DOHH2 (cell line): ENCODE results near the gene PDPR.
"Not testable (repeated sequence)": the region's sequence is repeated elsewhere in the genome, so short reads cannot be mapped to it uniquely, and the experiment has no call there.

Experiments
- H3F3A ChIP-seq: fragments of 200-600 bp; sonication (generic), shearing (Covaris generic); 2 replicates; pipeline ENCODE4 v1.6.0; 2016; ENCODE audit warnings: antibody characterized with exemption, mild to moderate bottlenecking; ENCODE audit not compliant: control insufficient read depth, insufficient read depth
- H3K27ac ChIP-seq: fragments of 200-600 bp; sonication (generic); 2 replicates; pipeline ENCODE4 v1.5.1; 2014; ENCODE audit warnings: low read depth, mild to moderate bottlenecking, low read length, moderate library complexity
- H3K27me3 ChIP-seq: fragments of 200-600 bp; sonication (generic); 2 replicates; pipeline ENCODE4 v1.6.1; 2014; ENCODE audit warnings: mild to moderate bottlenecking, low read length, mixed read lengths; ENCODE audit not compliant: control insufficient read depth
- H3K36me3 ChIP-seq: fragments of 200-600 bp; sonication (generic); 2 replicates; pipeline ENCODE4 v1.6.1; 2014; ENCODE audit warnings: mild to moderate bottlenecking, low read length, moderate library complexity, mixed read lengths; ENCODE audit not compliant: control insufficient read depth
- H3K4me1 ChIP-seq: fragments of 200-600 bp; sonication (generic); 2 replicates; pipeline ENCODE4 v1.6.1; 2014; ENCODE audit warnings: mild to moderate bottlenecking, low read length, mixed read lengths; ENCODE audit not compliant: control insufficient read depth
- H3K4me2 ChIP-seq: fragments of 200-600 bp; sonication (generic); 2 replicates; pipeline ENCODE4 v1.6.0; 2014; ENCODE audit warnings: mild to moderate bottlenecking, low read length, moderate library complexity
- H3K4me3 ChIP-seq: fragments of 200-600 bp; sonication (generic); 2 replicates; pipeline ENCODE4 v1.5.1; 2014; ENCODE audit warnings: mild to moderate bottlenecking, low read length, mixed read lengths
- H3K79me2 ChIP-seq: fragments of 200-600 bp; sonication (generic); 2 replicates; pipeline ENCODE4 v1.6.1; 2014; ENCODE audit warnings: mild to moderate bottlenecking, low read length, mixed read lengths; ENCODE audit not compliant: control insufficient read depth
- H3K9me2 ChIP-seq: fragments of 200-600 bp; sonication (generic); replicated peaks from 2 replicates; pipeline ENCODE4 v1.6.1; 2014; ENCODE audit warnings: mild to moderate bottlenecking, low read length, mixed read lengths; ENCODE audit not compliant: control insufficient read depth
- H3K9me3 ChIP-seq: fragments of 200-600 bp; sonication (generic); 2 replicates; pipeline ENCODE4 v1.6.1; 2014; ENCODE audit warnings: antibody characterized with exemption, low read length, mixed read lengths; ENCODE audit not compliant: control insufficient read depth, insufficient read depth
- H4K20me1 ChIP-seq: fragments of 200-600 bp; sonication (generic); 2 replicates; pipeline ENCODE4 v1.6.0; 2014; ENCODE audit warnings: low read depth, mild to moderate bottlenecking, antibody characterized with exemption, low read length, moderate library complexity; ENCODE audit not compliant: control insufficient read depth, insufficient read depth

PDPR gene

GRCh38 chr16:70088160-70088559 is 26.0 kb upstream of the PDPR start:
- not testable (repeated sequence) for H4K20me1 ChIP-seq, H3K27ac ChIP-seq, H3K4me3 ChIP-seq, H3K4me2 ChIP-seq, H3K79me2 ChIP-seq, H3F3A ChIP-seq, H3K4me1 ChIP-seq, H3K27me3 ChIP-seq, H3K9me3 ChIP-seq, H3K36me3 ChIP-seq, H3K9me2 ChIP-seq

GRCh38 chr16:70088877-70089276 is 25.3 kb upstream of the PDPR start:
- H3K4me3 ChIP-seq, H3K27me3 ChIP-seq, H3K9me3 ChIP-seq, H4K20me1 ChIP-seq, H3K27ac ChIP-seq, H3K4me1 ChIP-seq, H3K4me2 ChIP-seq, H3F3A ChIP-seq, H3K79me2 ChIP-seq, H3K36me3 ChIP-seq, H3K9me2 ChIP-seq: not testable (repeated sequence)

- H3K4me3 ChIP-seq, H3K27ac ChIP-seq, H4K20me1 ChIP-seq, H3K27me3 ChIP-seq, H3K4me2 ChIP-seq, H3K9me3 ChIP-seq, H3F3A ChIP-seq, H3K4me1 ChIP-seq, H3K79me2 ChIP-seq, H3K9me2 ChIP-seq, H3K36me3 ChIP-seq: not testable (repeated sequence)
Measured at GRCh38 chr16:70089289-70089688, 24.8 kb upstream of the PDPR start.

GRCh38 chr16:70091104-70091503 is 23.0 kb upstream of the PDPR start:
- not testable (repeated sequence) for H3F3A ChIP-seq, H3K4me3 ChIP-seq, H3K4me2 ChIP-seq, H3K79me2 ChIP-seq, H3K27me3 ChIP-seq, H3K4me1 ChIP-seq, H3K9me3 ChIP-seq, H3K36me3 ChIP-seq, H3K27ac ChIP-seq, H3K9me2 ChIP-seq, H4K20me1 ChIP-seq

- H3K79me2 ChIP-seq, H3K4me1 ChIP-seq, H3K9me3 ChIP-seq, H3K27ac ChIP-seq, H4K20me1 ChIP-seq, H3K4me2 ChIP-seq, H3F3A ChIP-seq, H3K4me3 ChIP-seq, H3K36me3 ChIP-seq, H3K9me2 ChIP-seq, H3K27me3 ChIP-seq: not testable (repeated sequence)
Measured at GRCh38 chr16:70094096-70094495, 20.0 kb upstream of the PDPR start.

GRCh38 chr16:70109583-70110279 is 4.4 kb upstream of the PDPR start:
- not testable (repeated sequence) for H3K79me2 ChIP-seq, H3K27me3 ChIP-seq, H3K9me3 ChIP-seq, H3K4me2 ChIP-seq, H3K4me3 ChIP-seq, H3K27ac ChIP-seq, H3K4me1 ChIP-seq, H3F3A ChIP-seq, H3K9me2 ChIP-seq, H4K20me1 ChIP-seq, H3K36me3 ChIP-seq

GRCh38 chr16:70112162-70112561 is 2.0 kb upstream of the PDPR start:
- H3K36me3 ChIP-seq, H3K27me3 ChIP-seq, H4K20me1 ChIP-seq, H3K4me3 ChIP-seq, H3K4me1 ChIP-seq, H3K27ac ChIP-seq, H3K4me2 ChIP-seq, H3K9me3 ChIP-seq, H3K9me2 ChIP-seq, H3F3A ChIP-seq: not testable (repeated sequence)
- peaks cover 20% of the 10 kb centered on the region for H3K79me2 ChIP-seq

GRCh38 chr16:70113599-70113981 is 542 bp upstream of the PDPR start:
- not testable (repeated sequence) for H3K36me3 ChIP-seq, H3K9me3 ChIP-seq, H3K9me2 ChIP-seq, H3F3A ChIP-seq, H3K27me3 ChIP-seq, H4K20me1 ChIP-seq, H3K27ac ChIP-seq, H3K4me1 ChIP-seq
- Histone ChIP-seq H3K4me2 (peak overlapping the region; percentile 44), H3K4me3 (peak overlapping the region; percentile 93), H3K79me2 (peaks cover 33% of the 10 kb centered on the region)
